C4-2B (cell line): ENCODE data around the gene TTC32.

Source experiments
- CTCF ChIP-seq: fragments of 450-650 bp; conservative IDR thresholded peaks from 2 replicates; pipeline ENCODE4 v1.5.1; 2017; ENCODE audit warnings: mild to moderate bottlenecking
- ZFX ChIP-seq: fragments of 450-650 bp; IDR thresholded peaks from 2 replicates; pipeline ENCODE4 v1.6.1; 2017

DNA sequence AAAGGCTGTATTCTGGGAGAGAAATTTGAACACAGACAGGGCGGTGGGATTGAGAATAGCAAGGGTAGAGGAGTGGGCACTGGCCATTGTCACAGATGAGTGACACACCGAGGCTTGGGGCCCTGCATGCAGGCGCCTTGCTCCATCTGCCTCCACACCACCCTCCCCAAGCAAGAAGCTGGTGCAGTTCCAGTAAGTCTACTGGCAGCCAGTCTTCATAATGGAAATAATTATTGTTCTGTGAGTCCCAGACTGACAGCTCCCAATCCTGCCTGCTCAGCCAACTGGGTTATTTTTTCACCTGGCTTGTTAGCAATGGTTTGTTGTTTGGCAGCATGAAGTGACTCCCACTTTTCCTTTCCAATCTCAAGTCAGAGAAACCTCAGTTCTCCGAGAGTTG lies 13.0 kb downstream of the TTC32 start:
- TF ChIP-seq CTCF, result no peak
- TF ChIP-seq ZFX, result no peak
